IMR-90 (cell line): Measurements from ENCODE around the gene SPACA7. TPM values are rescaled to one million over a fixed set of nuclear protein-coding genes. Genes with fewer than 3 reads are reported as not detected.

ENCODE experiments used
- ATAC-seq: fragments of 200-7000 bp; cut with Tn5 transposase; 2 replicates; pipeline ENCODE4 v1.9.1; 2020; ENCODE audit warnings: low read depth, mild to moderate bottlenecking, moderate library complexity
- BruUV-seq: library from RNA; stranded (reverse); fragments of 400-500 nt; replicated peaks from 2 replicates; lab custom pipeline; 2021; lab: Mats Ljungman, UMichigan
- CTCF ChIA-PET: fragments of 300-600 bp; formaldehyde crosslinking; extraction: SDS; loops from one replicate; lab custom pipeline; 2021; ENCODE audit warnings: antibody characterized with exemption; lab: Yijun Ruan, JAX
- POLR2A ChIA-PET: fragments of 300-600 bp; sonication (Branson Sonifier 250); formaldehyde crosslinking; loops from one replicate; lab custom pipeline; 2022; ENCODE audit warnings: antibody characterized with exemption; ENCODE audit not compliant: unreplicated experiment; lab: Charles Lee
- DNase-seq: peaks from one replicate; pipeline ENCODE4 v3.0.0; 2013
- H2AFZ ChIP-seq: replicated peaks from 2 replicates; pipeline ENCODE3; 2013; ENCODE audit warnings: low read length, mild to moderate bottlenecking; ENCODE audit not compliant: poor library complexity
- H2AK5ac ChIP-seq: 2 replicates; pipeline ENCODE4 v1.6.1; 2013; ENCODE audit warnings: low read depth, low read length, inconsistent platforms
- H2AK9ac ChIP-seq: replicated peaks from 2 replicates; pipeline ENCODE3; 2013; ENCODE audit warnings: mild to moderate bottlenecking, low read depth, low read length, moderate library complexity; ENCODE audit not compliant: poor library complexity
- H2BK120ac ChIP-seq: 2 replicates; pipeline ENCODE4 v1.6.1; 2013; ENCODE audit warnings: low read depth, low read length, inconsistent platforms
- H2BK15ac ChIP-seq: 3 replicates; pipeline ENCODE4 v1.6.1; 2013; ENCODE audit warnings: low read depth, low read length, inconsistent platforms
- H2BK20ac ChIP-seq: 2 replicates; pipeline ENCODE4 v1.6.1; 2013; ENCODE audit warnings: low read depth, mild to moderate bottlenecking, inconsistent platforms, low read length, moderate library complexity
- H2BK5ac ChIP-seq: 2 replicates; pipeline ENCODE4 v1.6.1; 2013; ENCODE audit warnings: mild to moderate bottlenecking, low read depth, low read length, inconsistent platforms; ENCODE audit not compliant: poor library complexity, severe bottlenecking
- H3K14ac ChIP-seq: replicated peaks from 2 replicates; pipeline ENCODE4 v1.6.1; 2013; ENCODE audit warnings: low read depth, low read length, inconsistent platforms
- H3K18ac ChIP-seq: 2 replicates; pipeline ENCODE4 v1.6.1; 2013; ENCODE audit warnings: low read depth, low read length, control low read depth
- H3K23ac ChIP-seq: 2 replicates; pipeline ENCODE4 v1.6.1; 2013; ENCODE audit warnings: low read depth, low read length, inconsistent platforms
- H3K27ac ChIP-seq: 2 replicates; pipeline ENCODE4 v1.5.1; 2013; ENCODE audit warnings: mild to moderate bottlenecking, control low read depth, low read length; ENCODE audit not compliant: insufficient read depth
- H3K27me3 ChIP-seq: 2 replicates; pipeline ENCODE4 v1.6.1; 2013; ENCODE audit warnings: low read length; ENCODE audit not compliant: control insufficient read depth, insufficient read depth
- H3K36me3 ChIP-seq: 2 replicates; pipeline ENCODE4 v1.6.1; 2013; ENCODE audit warnings: low read length, mixed read lengths; ENCODE audit not compliant: control insufficient read depth, insufficient read depth
- H3K4ac ChIP-seq: 2 replicates; pipeline ENCODE4 v1.6.1; 2013; ENCODE audit warnings: low read depth, low read length, inconsistent platforms
- H3K4me1 ChIP-seq: 2 replicates; pipeline ENCODE4 v1.6.1; 2013; ENCODE audit warnings: low read length, mixed read lengths; ENCODE audit not compliant: control insufficient read depth, insufficient read depth
- H3K4me2 ChIP-seq: 2 replicates; pipeline ENCODE4 v1.6.1; 2013; ENCODE audit warnings: low read depth, mild to moderate bottlenecking, control low read depth, low read length, moderate library complexity
- H3K4me3 ChIP-seq: 2 replicates; pipeline ENCODE4 v1.5.1; 2013; ENCODE audit warnings: low read depth, mild to moderate bottlenecking, control low read depth, low read length, moderate library complexity; ENCODE audit not compliant: insufficient read depth
- H3K56ac ChIP-seq: 2 replicates; pipeline ENCODE4 v1.6.1; 2013; ENCODE audit warnings: low read length, inconsistent platforms; ENCODE audit not compliant: insufficient read depth; ENCODE audit errors: extremely low read depth
- H3K79me1 ChIP-seq, 2 experiments: 2 replicates each; pipeline ENCODE4 v1.6.1; 2013; ENCODE audit warnings: low read length in 2 of 2, inconsistent platforms in 1 of 2, low read depth in 1 of 2
- H3K9ac ChIP-seq: 2 replicates; pipeline ENCODE4 v1.6.1; 2013; ENCODE audit warnings: low read depth, low read length, control low read depth
- H3K9me1 ChIP-seq: 2 replicates; pipeline ENCODE4 v1.6.1; 2013; ENCODE audit warnings: low read length, inconsistent platforms; ENCODE audit not compliant: insufficient read depth
- H3K9me3 ChIP-seq: 2 replicates; pipeline ENCODE4 v1.6.1; 2013; ENCODE audit warnings: low read length; ENCODE audit not compliant: control insufficient read depth, insufficient read depth
- H4K20me1 ChIP-seq: 2 replicates; pipeline ENCODE4 v1.6.1; 2013; ENCODE audit warnings: low read length, inconsistent platforms; ENCODE audit not compliant: insufficient read depth
- H4K5ac ChIP-seq: 2 replicates; pipeline ENCODE4 v1.6.1; 2013; ENCODE audit warnings: mild to moderate bottlenecking, low read depth, low read length, control low read depth
- H4K8ac ChIP-seq, 2 experiments: 2 replicates each; pipeline ENCODE4 v1.6.1; 2013; ENCODE audit warnings: low read depth in 2 of 2, low read length in 2 of 2, control low read depth in 1 of 2, inconsistent platforms in 1 of 2
- H4K91ac ChIP-seq: 2 replicates; pipeline ENCODE4 v1.6.1; 2013; ENCODE audit warnings: low read depth, low read length, inconsistent platforms; ENCODE audit not compliant: insufficient read depth
- BHLHE40 ChIP-seq: fragments of 150-350 bp; IDR thresholded peaks from 2 replicates; pipeline ENCODE4 v1.6.1; 2016; ENCODE audit warnings: mild to moderate bottlenecking, low read depth, low read length
- CHD1 ChIP-seq: IDR thresholded peaks from 2 replicates; pipeline ENCODE4 v1.6.1; 2012; ENCODE audit warnings: low read depth, low read length, improper control_type of control experiment
- CTCF ChIP-seq: conservative IDR thresholded peaks from 2 replicates; pipeline ENCODE4 v1.5.1; 2012; ENCODE audit warnings: mild to moderate bottlenecking, low read depth, low read length, improper control_type of control experiment
- ELK1 ChIP-seq: fragments of 150-350 bp; IDR thresholded peaks from 2 replicates; pipeline ENCODE4 v1.6.1; 2016; ENCODE audit warnings: low read depth, mild to moderate bottlenecking, low read length, moderate library complexity, borderline replicate concordance
- MAFK ChIP-seq: IDR thresholded peaks from 2 replicates; pipeline ENCODE4 v1.6.1; 2012; ENCODE audit warnings: low read depth, low read length, improper control_type of control experiment
- MAZ ChIP-seq: IDR thresholded peaks from 2 replicates; pipeline ENCODE4 v1.6.1; 2012; ENCODE audit warnings: low read depth, mild to moderate bottlenecking, low read length, improper control_type of control experiment, moderate library complexity, borderline replicate concordance
- NFE2L2 ChIP-seq: fragments of 150-350 bp; IDR thresholded peaks from 2 replicates; pipeline ENCODE4 v1.6.1; 2016; ENCODE audit warnings: low read depth, mild to moderate bottlenecking, low read length
- POLR2A ChIP-seq: IDR thresholded peaks from 2 replicates; pipeline ENCODE4 v1.6.1; 2012; ENCODE audit warnings: mild to moderate bottlenecking, low read depth, low read length
- RCOR1 ChIP-seq: IDR thresholded peaks from 2 replicates; pipeline ENCODE4 v1.6.1; 2012; ENCODE audit warnings: mild to moderate bottlenecking, low read length, improper control_type of control experiment; ENCODE audit not compliant: insufficient replicate concordance
- RFX5 ChIP-seq: IDR thresholded peaks from 2 replicates; pipeline ENCODE4 v1.8.0; 2012; ENCODE audit warnings: low read depth, mild to moderate bottlenecking, low read length, moderate library complexity
- USF2 ChIP-seq: fragments of 150-350 bp; IDR thresholded peaks from 2 replicates; pipeline ENCODE4 v1.6.1; 2017; ENCODE audit warnings: mild to moderate bottlenecking, antibody characterized with exemption, low read length, low read depth
- WGBS, 2 experiments: methylation state at CpG; one replicate each; pipeline versions ENCODE4 v1.1.5 to v1.1.7; 2013; ENCODE audit warnings: missing lambda C conversion rate in 2 of 2; ENCODE audit not compliant: insufficient read length in 1 of 2; ENCODE audit errors: extremely low coverage in 2 of 2; 5-methylcytosine and 5-hydroxymethylcytosine counted together
- dilution Hi-C: fragments of 300-500 bp; cut with HindIII; formaldehyde crosslinking; loops from one replicate; pipeline ENCODE4 v1.14.3; 2018; ENCODE audit warnings: low sequenced_read_pairs; ENCODE audit not compliant: unreplicated experiment
- in situ Hi-C: fragments of 300-500 bp; cut with MboI; formaldehyde crosslinking; loops from 3 replicates; pipeline ENCODE4 v1.14.3; 2019; ENCODE audit warnings: low sequenced_read_pairs, inconsistent platforms, mixed read lengths
- intact Hi-C: fragments of 100-400 bp; cut with micrococcal nuclease; formaldehyde crosslinking; loops from 2 replicates; pipeline ENCODE4 v1.10.0; 2022
- polyA plus RNA-seq, 3 experiments: library from polyadenylated mRNA; depleted of rRNA; stranded (reverse); fragments of >200 nt; gene quantifications; 2 replicates each; pipeline ENCODE4 v1.2.3, GENCODE V29; 2012; ENCODE audit warnings: low replicate concordance in 1 of 3
- total RNA-seq: library from RNA; depleted of rRNA; stranded (reverse); fragments of >200 nt; gene quantifications from 2 replicates; pipeline ENCODE4 v1.2.3, GENCODE V29; 2012

SPACA7 gene
- total and polyA plus RNA-seq, 2 of the 4 experiments (the other 2 are of a cell fraction): not detected

DNA sequence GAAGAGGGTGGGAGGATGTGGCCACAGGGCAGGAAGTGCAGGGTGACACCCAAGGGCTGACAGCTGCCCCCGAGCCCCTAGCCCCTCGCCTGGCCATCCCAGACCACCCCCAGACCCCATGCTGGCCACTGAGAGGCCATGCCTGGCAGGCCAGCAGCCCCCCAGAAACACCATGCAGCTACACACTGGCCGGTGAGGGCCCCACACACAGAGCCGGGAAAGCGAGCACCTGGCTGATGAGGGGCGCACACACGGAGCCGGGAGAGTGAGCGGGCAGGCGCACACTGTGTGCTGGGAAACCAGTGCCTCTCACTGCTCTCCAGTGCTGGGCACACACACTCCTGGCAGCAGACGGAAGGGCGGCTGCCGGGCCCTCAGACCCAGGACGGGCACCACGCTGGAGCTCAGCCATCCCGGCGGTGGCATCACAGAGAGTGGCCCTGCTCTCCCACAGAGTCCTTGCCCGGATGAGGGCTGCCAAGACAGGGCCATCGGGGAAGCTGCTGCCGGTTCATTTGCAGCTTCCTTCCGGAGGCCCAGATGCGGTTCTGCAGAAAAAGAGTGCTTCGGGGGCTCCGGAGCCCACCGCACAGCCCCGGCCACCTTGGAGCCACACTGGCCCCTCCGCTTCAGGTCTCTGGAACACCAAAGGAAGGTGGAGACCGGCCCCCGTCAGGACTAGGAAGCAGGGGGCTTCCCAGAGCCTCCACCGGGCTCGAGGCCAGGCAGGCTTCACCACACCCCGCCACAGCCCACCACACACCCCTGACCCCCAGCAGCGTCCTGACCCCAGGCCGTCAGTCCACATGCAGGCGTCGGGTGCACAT lies 76.4 kb downstream of the SPACA7 start:
- no peak overlapping the region for H2BK20ac ChIP-seq
- H2BK15ac ChIP-seq: no peak overlapping the region
- no peak overlapping the region for H3K14ac ChIP-seq
- no peak overlapping the region for H2BK120ac ChIP-seq
- no peaks in the 10 kb centered on the region for H3K4me1 ChIP-seq
- no peaks in the 10 kb centered on the region; the same call in 1 of the 2 replicates for H3K9me3 ChIP-seq
- no peak overlapping the region for H3K4me3 ChIP-seq
- H3K23ac ChIP-seq: no peak overlapping the region
- intact Hi-C loops (no loop called here), dilution Hi-C loops (no loop called here), in situ Hi-C loops (no loop called here)
- H4K91ac ChIP-seq: no peak overlapping the region
- ChIA-PET CTCF (no interaction called here), POLR2A (no interaction called here)
- ATAC-seq: no peak
- H3K9me1 ChIP-seq: no peaks in the 10 kb centered on the region
- H3K36me3 ChIP-seq: no peaks in the 10 kb centered on the region
- H3K4me2 ChIP-seq: no peak overlapping the region
- H4K20me1 ChIP-seq: no peaks in the 10 kb centered on the region
- H3K27ac ChIP-seq: no peak overlapping the region
- no peak overlapping the region for H3K56ac ChIP-seq
- no peak for DNase-seq
- H2AFZ ChIP-seq: peak overlapping the region; percentile 21
- 65% methylated on average over 9 of the region's 36 CpGs; no CpG with 5 or more reads in 1 of the 2 experiments for WGBS, 2 experiments
- no peak overlapping the region for H3K9ac ChIP-seq
- H4K5ac ChIP-seq: no peak overlapping the region
- TF ChIP-seq CHD1: no peak
- no peak for TF ChIP-seq BHLHE40
- TF ChIP-seq MAZ: no peak
- no peak for TF ChIP-seq MAFK
- TF ChIP-seq CTCF: no peak
- TF ChIP-seq RFX5: no peak
- no peak for TF ChIP-seq RCOR1
- TF ChIP-seq POLR2A: no peak
- TF ChIP-seq USF2: no peak
- TF ChIP-seq ELK1: no peak
- TF ChIP-seq NFE2L2: no peak
- H3K4ac ChIP-seq: no peak overlapping the region
- H3K27me3 ChIP-seq: peaks cover 2% of the 10 kb centered on the region; the same call in 1 of the 2 replicates
- no peak overlapping the region for H4K8ac ChIP-seq
- H3K18ac ChIP-seq: no peak overlapping the region
- no peak overlapping the region for H2AK9ac ChIP-seq
- H2AK5ac ChIP-seq: no peak overlapping the region
- H3K79me1 ChIP-seq: no peaks in the 10 kb centered on the region
- no TSS peak for BruUV-seq
- H2BK5ac ChIP-seq: no peak overlapping the region
